ENCODE data around the gene CAMK4.

- TF ChIP-seq, protein P1, sequence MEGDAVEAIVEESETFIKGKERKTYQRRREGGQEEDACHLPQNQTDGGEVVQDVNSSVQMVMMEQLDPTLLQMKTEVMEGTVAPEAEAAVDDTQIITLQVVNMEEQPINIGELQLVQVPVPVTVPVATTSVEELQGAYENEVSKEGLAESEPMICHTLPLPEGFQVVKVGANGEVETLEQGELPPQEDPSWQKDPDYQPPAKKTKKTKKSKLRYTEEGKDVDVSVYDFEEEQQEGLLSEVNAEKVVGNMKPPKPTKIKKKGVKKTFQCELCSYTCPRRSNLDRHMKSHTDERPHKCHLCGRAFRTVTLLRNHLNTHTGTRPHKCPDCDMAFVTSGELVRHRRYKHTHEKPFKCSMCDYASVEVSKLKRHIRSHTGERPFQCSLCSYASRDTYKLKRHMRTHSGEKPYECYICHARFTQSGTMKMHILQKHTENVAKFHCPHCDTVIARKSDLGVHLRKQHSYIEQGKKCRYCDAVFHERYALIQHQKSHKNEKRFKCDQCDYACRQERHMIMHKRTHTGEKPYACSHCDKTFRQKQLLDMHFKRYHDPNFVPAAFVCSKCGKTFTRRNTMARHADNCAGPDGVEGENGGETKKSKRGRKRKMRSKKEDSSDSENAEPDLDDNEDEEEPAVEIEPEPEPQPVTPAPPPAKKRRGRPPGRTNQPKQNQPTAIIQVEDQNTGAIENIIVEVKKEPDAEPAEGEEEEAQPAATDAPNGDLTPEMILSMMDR (IDR thresholded peaks at IDR 0.05), result no peak
- TF ChIP-seq POLR2A (IDR thresholded peaks at IDR 0.05), result no peak
Observed at GRCh38 chr5:111453747-111454146, 229.6 kb downstream of the CAMK4 start.

Data from uterus (tissue), 2 donors.